Sigmoid colon (tissue), 7 donors: ENCODE data around the gene ASB3. TPM values are rescaled to one million over a fixed set of nuclear protein-coding genes. Genes with fewer than 3 reads are reported as not detected.
A peak's percentile ranks its signal among the peaks of the same experiment; 100 is the strongest.
"Not testable (repeated sequence)": the region's sequence is repeated elsewhere in the genome, so short reads cannot be mapped to it uniquely, and the experiment has no call there.

Source experiments
- DNase-seq: peaks from one replicate; pipeline ENCODE4 v3.0.0-alpha.2; 2019
- H3K27ac ChIP-seq, 4 donors: fragments of 200-600 bp; sonication (generic); one replicate each; pipeline ENCODE4 v1.5.1; 2016 to 2019; ENCODE audit warnings: mild to moderate bottlenecking in 1 of 4
- H3K27me3 ChIP-seq, 3 donors: fragments of 200-600 bp; sonication (generic); one replicate each; pipeline ENCODE4 v1.5.1; 2019; ENCODE audit warnings: mild to moderate bottlenecking in 1 of 3
- H3K36me3 ChIP-seq, 4 donors: fragments of 200-600 bp; sonication (generic); one replicate each; pipeline ENCODE4 v1.5.1; 2016 to 2019
- H3K4me1 ChIP-seq, 4 donors: fragments of 200-600 bp; sonication (generic); one replicate each; pipeline ENCODE4 v1.5.1; 2017 to 2019
- H3K4me3 ChIP-seq, 4 donors: fragments of 200-600 bp; sonication (generic); one replicate each; pipeline ENCODE4 v1.5.1; 2017 to 2019; ENCODE audit warnings: mild to moderate bottlenecking in 2 of 4, moderate library complexity in 1 of 4
- H3K9me3 ChIP-seq, 4 donors: fragments of 200-600 bp in 3 of 4; sonication (generic) in 3 of 4; one replicate each; pipeline versions ENCODE4 v1.5.1 to v1.6.1; 2013 to 2019
- EP300 ChIP-seq, 4 donors: sonication (generic); formaldehyde crosslinking; IDR thresholded peaks; one replicate each; pipeline ENCODE4 v1.6.1; 2017; ENCODE audit warnings: antibody characterized with exemption in 4 of 4
- POLR2A ChIP-seq, 2 donors: fragments of 450-650 bp; IDR thresholded peaks; one replicate each; pipeline ENCODE4 v1.6.1; 2016; ENCODE audit warnings: antibody characterized with exemption in 2 of 2, mild to moderate bottlenecking in 2 of 2, moderate library complexity in 2 of 2
- POLR2AphosphoS5 ChIP-seq, 4 donors: sonication (generic); formaldehyde crosslinking; IDR thresholded peaks; one replicate each; pipeline ENCODE4 v1.6.1; 2017; ENCODE audit warnings: antibody characterized with exemption in 4 of 4
- WGBS, 2 donors: extraction: QIAGEN DNeasy Blood & Tissue Kit; methylation state at CpG; one replicate each; pipeline ENCODE4 v1.1.7; 2013; 5-methylcytosine and 5-hydroxymethylcytosine counted together
- intact Hi-C: fragments of 100-400 bp; cut with DNase I; formaldehyde crosslinking; loops from one replicate; pipeline ENCODE4 v1.15.1; 2023
- polyA plus RNA-seq, 3 donors: library from polyadenylated mRNA; stranded (reverse); fragments of 200-250 nt; gene quantifications; one replicate each; pipeline ENCODE4 v1.2.3, GENCODE V29; 2013
- total RNA-seq, 4 donors: library from RNA; depleted of rRNA; stranded (reverse); fragments of >200 nt; gene quantifications; one replicate each; pipeline ENCODE4 v1.1.0, GENCODE V29; 2016
- TF ChIP-seq, protein P1 (sequence below), 4 experiments: fragments of 450-650 bp in 3 of 4; fragments of 200-600 bp in 1 of 4; IDR thresholded peaks; one replicate each; pipeline ENCODE4 v1.5.1; 2016 to 2019; ENCODE audit warnings: antibody characterized with exemption in 4 of 4, mild to moderate bottlenecking in 3 of 4, moderate library complexity in 2 of 4
- donor health status: healthy with polysubstance abuse.
- donor health status: Bipolar disorder and iron deficiency.
- donor health status: healthy.

ASB3 gene
- total and polyA plus RNA-seq, 7 donors, result 2.8 to 25.7 (median 14.4) TPM

DNA sequence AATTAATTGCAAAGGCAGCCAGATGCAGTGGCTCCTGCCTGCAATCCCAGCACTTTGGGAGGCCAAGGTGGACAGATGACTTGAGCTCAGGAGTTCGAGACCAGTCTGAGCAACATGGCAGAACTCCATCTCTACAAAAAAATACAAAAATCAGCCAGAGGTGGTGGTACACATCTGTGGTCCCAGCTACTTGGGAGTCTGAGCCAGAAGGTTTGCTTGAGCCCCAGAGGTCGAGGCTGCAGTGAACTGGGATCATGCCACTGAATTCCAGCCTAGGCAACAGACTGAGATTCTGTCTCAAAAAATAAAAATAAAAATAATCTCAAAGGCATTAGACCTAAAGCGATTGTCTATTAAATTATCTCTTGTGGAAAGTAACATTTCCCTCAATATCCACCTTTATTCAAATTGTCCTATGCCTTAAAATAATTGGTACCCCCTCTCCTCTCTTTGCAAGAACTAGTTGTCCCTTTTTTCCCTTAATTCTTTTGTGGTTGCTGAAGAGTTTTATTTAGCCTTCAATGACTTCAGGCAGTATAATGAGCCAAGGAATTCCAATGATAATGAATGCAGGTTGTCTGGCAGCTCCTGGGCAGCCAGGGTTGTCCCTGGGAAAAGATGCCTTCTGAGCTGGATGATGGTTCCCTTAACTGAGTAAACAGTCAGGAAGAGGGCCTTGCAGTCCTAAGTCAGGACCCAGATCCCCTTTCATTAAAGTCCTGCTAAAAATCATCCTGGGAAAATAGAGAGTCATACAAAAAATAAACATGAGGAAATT lies 40.8 kb upstream of the ASB3 start:
- H3K9me3 ChIP-seq, result peaks cover 0 to 5% (median 0%) of the 10 kb centered on the region in 4 donors
- intact Hi-C loops, result no loop called here
- peaks cover 0 to 6% (median 3%) of the 10 kb centered on the region in 4 donors for H3K36me3 ChIP-seq
- peak overlapping the region in 1 of 4 donors; percentile 55 for H3K27ac ChIP-seq
- no peaks in the 10 kb centered on the region for H3K27me3 ChIP-seq
- H3K4me3 ChIP-seq, result no peak overlapping the region
- no peak for DNase-seq
- H3K4me1 ChIP-seq, result no peaks in the 10 kb centered on the region
- TF ChIP-seq POLR2A (IDR thresholded peaks at IDR 0.05), result no peak
- no peak for TF ChIP-seq EP300 (IDR thresholded peaks at IDR 0.05)
- TF ChIP-seq, protein P1, sequence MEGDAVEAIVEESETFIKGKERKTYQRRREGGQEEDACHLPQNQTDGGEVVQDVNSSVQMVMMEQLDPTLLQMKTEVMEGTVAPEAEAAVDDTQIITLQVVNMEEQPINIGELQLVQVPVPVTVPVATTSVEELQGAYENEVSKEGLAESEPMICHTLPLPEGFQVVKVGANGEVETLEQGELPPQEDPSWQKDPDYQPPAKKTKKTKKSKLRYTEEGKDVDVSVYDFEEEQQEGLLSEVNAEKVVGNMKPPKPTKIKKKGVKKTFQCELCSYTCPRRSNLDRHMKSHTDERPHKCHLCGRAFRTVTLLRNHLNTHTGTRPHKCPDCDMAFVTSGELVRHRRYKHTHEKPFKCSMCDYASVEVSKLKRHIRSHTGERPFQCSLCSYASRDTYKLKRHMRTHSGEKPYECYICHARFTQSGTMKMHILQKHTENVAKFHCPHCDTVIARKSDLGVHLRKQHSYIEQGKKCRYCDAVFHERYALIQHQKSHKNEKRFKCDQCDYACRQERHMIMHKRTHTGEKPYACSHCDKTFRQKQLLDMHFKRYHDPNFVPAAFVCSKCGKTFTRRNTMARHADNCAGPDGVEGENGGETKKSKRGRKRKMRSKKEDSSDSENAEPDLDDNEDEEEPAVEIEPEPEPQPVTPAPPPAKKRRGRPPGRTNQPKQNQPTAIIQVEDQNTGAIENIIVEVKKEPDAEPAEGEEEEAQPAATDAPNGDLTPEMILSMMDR (IDR thresholded peaks at IDR 0.05), result no peak
- no peak for TF ChIP-seq POLR2AphosphoS5 (IDR thresholded peaks at IDR 0.05)
- 94 to 95% methylated on average over 3 of the region's 3 CpGs for WGBS, 2 donors

DNA sequence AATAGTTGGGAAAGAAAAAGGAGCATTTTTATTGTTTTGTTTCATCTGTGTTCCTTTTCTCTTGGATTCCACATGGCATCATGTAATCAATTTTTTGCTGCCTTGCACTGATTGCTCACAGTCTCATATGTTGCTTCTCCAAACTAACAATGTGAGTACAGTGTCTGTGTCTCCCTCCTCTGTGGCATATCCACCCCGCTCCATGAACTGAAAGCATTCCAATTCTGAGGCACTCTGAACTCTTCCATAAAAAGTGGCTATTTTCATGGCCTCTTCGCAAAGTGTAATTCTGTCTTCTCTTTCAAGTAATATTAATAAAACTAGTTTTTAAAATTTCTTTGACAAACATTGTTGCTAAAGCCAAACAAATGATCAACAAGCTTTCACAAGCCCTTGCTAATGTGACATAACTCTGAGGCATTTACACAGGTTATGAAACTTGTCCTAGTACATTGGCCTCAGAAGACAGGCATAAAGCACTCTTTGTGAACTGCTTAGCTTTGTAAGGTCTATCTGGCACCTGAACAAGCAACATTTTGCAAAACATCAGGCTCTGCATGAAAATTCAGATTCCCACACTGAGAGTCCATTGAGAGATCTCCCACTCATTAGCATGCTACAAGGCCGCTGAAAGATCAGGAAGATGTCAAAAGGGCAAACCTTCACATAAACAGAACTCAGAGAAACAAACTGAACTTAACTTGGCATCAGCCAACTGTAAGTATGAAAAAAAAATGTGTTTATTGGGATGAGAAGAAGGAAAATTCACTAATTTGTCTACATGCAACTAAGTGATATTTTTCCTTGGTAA lies 40.0 kb upstream of the ASB3 start:
- Histone ChIP-seq H3K4me1 (no peaks in the 10 kb centered on the region), H3K27me3 (no peaks in the 10 kb centered on the region), H3K27ac (peak overlapping the region in 2 of 4 donors; percentile 12 to 55), H3K4me3 (no peak overlapping the region), H3K36me3 (peaks cover 0 to 6% (median 3%) of the 10 kb centered on the region in 4 donors), H3K9me3 (peaks cover 0 to 5% (median 0%) of the 10 kb centered on the region in 4 donors)
- TF ChIP-seq POLR2AphosphoS5 (IDR thresholded peaks at IDR 0.05), result peak in 1 of 4 donors; percentile 38
- no peak for TF ChIP-seq POLR2A (IDR thresholded peaks at IDR 0.05)
- no peak for TF ChIP-seq EP300 (IDR thresholded peaks at IDR 0.05)
- TF ChIP-seq, protein P1 (IDR thresholded peaks at IDR 0.05), result no peak
- 78 to 82% methylated on average over 3 of the region's 3 CpGs for WGBS, 2 donors
- no peak for DNase-seq
- intact Hi-C loops, result no loop called here

DNA sequence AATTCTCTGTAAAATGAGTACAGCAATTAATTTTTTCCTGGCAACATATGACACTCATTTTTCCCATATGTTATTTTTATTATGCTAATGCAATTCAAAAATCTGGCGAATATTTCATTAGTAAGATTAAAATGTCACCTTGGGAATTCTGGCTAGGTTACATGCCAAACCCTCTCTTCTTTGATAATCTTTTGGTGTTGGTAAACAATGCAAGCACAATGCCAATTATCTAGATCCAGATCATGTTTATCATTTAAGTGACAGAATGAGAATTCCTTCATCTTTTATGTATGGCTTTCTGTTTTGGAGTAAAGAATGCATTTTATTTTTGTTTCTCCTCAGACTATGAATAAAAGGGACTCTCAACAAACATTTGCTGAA lies 39.3 kb upstream of the ASB3 start:
- no peaks in the 10 kb centered on the region for H3K27me3 ChIP-seq
- H3K27ac ChIP-seq, result peak overlapping the region in 2 of 4 donors; percentile 12 to 55
- H3K4me3 ChIP-seq, result no peak overlapping the region

DNA sequence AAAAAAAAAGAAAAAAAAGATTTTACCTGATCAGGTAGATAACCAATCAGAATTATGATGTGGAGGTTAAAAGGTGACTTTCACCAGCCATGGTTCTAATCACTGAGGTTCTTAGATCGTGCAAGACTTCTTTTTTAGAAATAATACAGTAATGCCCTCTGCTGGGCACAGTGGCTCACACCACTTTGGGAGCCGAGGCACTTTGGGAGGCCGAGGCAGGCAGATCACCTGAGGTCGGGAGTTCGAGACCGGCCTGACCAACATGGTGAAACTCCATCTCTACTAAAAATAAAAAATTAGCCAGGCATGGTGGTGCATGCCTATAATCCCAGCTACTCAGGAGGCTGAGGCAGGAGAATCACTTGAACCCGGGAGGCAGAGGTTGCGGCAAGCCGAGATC lies 36.9 kb upstream of the ASB3 start:
- H3K4me1 ChIP-seq, intact Hi-C loops, H3K27ac ChIP-seq, DNase-seq, H3K9me3 ChIP-seq, H3K4me3 ChIP-seq, H3K27me3 ChIP-seq: not testable (repeated sequence)
- peaks cover 0 to 13% (median 3%) of the 10 kb centered on the region in 4 donors for H3K36me3 ChIP-seq
- 85 to 92% methylated on average over 9 of the region's 9 CpGs for WGBS, 2 donors

More for the DNA sequence above, 39.3 kb upstream of the ASB3 start:
- Histone ChIP-seq H3K4me1 (no peaks in the 10 kb centered on the region), H3K36me3 (peaks cover 0 to under 1% (median 0%) of the 10 kb centered on the region in 4 donors), H3K9me3 (peaks cover 0 to 5% (median 0%) of the 10 kb centered on the region in 4 donors)
- intact Hi-C loops, result no loop called here
- no peak for DNase-seq
- 81 to 91% methylated on average over 1 of the region's 1 CpG for WGBS, 2 donors
- TF ChIP-seq EP300 (IDR thresholded peaks at IDR 0.05) (no peak), POLR2A (IDR thresholded peaks at IDR 0.05) (no peak), POLR2AphosphoS5 (IDR thresholded peaks at IDR 0.05) (no peak)
- TF ChIP-seq, protein P1 (IDR thresholded peaks at IDR 0.05), result no peak

DNA sequence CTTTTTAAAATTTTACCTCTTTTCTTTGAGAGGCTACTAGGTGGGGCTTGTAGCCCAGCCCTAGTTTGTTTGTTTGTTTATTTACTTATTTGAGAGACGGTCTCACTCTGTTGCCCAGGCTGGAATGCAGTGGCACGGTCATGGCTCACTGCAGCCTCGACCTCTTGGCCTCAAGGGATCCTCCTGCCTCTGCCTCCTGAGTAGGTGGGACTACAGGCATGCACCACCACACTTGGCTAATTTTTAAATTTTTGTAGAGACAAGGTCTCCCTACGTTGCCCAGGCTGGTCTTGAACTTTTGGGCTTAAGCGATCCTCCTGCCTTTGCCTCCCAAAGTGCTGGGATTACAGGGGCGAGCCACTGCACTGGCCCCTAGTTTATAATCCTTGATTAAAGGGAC lies 35.1 kb upstream of the ASB3 start:
- 84 to 86% methylated on average over 6 of the region's 6 CpGs for WGBS, 2 donors
- Histone ChIP-seq H3K9me3 (no peaks in the 10 kb centered on the region), H3K27me3 (no peaks in the 10 kb centered on the region), H3K27ac (no peak overlapping the region), H3K4me3 (no peak overlapping the region), H3K36me3 (peaks cover 0 to 30% (median 3%) of the 10 kb centered on the region in 4 donors), H3K4me1 (no peaks in the 10 kb centered on the region)
- no peak for DNase-seq
- TF ChIP-seq EP300 (IDR thresholded peaks at IDR 0.05), result no peak
- TF ChIP-seq, protein P1 (IDR thresholded peaks at IDR 0.05), result no peak
- TF ChIP-seq POLR2AphosphoS5 (IDR thresholded peaks at IDR 0.05), result no peak
- TF ChIP-seq POLR2A (IDR thresholded peaks at IDR 0.05), result no peak
- intact Hi-C loops, result no loop called here
